NCI-H748 (cell line): ENCODE measurements around the gene LGR6.
"Not testable (repeated sequence)": the region's sequence is repeated elsewhere in the genome, so short reads cannot be mapped to it uniquely, and the experiment has no call there.

Experiments used
- DNase-seq: peaks from one replicate; lab custom pipeline; 2025; ENCODE audit not compliant: unreplicated experiment; lab: John Stamatoyannopoulos, UW

LGR6 gene

DNA sequence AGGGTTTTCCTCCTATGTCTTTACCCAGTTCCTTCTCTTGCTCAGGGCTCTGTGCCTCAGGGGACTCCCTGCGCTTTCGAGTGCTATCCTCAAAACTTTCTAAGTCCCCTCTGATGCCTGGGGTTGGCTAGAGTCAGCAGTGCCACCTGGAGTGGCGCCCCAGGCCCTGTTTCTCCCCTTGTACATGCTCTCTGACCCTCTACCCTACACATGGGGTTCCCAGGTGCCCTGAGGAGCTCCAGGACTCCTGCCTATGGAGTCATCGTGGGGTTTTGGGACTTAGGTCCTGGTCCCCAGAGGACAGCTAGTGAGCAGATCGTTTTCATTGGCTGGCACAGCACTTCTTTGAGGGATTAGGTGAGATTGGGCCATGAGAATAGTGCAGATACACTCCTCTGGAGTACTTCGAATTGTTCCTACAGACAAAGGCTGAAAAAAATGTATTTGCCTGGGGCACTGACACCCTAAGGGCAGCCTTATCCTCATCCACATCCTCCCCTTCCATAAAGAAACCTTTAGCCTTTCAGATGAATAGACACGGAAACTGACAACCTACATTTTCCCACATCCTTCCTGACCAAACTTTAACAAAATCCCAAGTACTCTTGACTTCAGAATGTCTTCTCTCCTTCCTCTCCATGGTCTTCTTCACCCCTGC, 41.5 kb downstream of the LGR6 start:
- DNase-seq, result no peak

DNA sequence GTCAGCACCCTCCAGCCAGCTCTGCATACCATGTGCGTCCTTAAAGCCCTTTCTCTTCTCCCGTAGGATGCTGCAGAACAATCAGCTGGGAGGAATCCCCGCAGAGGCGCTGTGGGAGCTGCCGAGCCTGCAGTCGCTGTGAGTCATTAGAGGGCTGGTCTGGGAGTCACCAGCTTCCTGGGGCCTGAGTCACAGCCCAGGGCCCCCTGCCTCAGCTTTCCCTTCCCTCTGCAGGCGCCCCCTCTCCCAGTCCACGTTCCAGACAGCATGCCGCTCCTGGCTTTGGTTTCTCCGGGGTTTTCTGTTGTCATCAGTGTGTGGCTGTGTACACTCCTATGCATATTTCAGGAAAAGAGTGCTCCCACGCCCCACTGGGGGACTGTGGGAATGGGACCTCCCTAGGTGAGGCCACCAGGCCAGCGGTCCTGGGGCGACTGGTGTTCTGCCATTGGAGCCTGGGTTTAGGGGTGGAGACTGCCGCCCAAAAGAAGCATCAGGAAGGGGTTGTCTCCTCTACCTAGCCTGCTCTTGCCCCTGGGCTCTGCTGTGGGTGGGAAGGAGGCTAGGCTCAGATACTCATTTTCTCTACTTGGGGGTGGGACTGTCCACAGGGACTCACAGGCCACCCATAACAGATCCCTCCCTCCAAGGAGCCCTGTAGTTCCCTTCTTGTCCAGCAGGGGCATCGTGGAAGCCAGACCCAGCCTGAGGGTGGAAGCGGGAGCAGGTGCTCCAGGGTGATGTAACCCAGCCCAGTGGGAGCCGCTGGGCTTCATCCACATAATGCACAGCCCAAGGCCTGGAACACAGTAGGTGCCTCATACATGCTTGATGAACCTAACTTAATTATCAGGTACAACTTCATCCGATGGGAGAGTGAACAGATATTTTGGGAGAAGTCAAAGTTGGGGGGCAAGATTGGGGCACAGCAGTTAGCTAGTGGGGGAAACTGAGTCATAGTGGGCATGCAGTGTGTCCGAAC, 42.5 kb downstream of the LGR6 start:
- peak; percentile 56 for DNase-seq

DNA sequence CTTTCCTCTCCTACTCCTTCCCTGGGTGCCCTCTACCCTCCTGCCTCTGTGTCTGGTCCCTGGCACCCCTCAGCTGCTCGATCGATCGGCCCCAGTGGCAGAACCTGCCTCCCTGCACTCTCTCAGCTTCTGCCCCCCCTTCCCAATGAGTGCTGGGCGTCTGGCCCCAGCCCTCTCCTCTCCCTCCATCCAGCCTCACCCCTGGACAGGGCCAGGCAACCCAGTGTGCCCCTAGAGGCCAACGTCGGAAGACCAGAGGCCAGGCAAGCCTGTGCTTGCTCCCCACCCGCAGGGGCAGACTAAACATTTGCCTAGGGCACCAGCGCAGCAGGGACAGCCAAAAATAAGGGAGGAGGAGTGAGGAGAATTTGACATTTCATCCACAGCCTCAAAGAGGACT, 43.5 kb downstream of the LGR6 start:
- DNase-seq, result peak; percentile 48

DNA sequence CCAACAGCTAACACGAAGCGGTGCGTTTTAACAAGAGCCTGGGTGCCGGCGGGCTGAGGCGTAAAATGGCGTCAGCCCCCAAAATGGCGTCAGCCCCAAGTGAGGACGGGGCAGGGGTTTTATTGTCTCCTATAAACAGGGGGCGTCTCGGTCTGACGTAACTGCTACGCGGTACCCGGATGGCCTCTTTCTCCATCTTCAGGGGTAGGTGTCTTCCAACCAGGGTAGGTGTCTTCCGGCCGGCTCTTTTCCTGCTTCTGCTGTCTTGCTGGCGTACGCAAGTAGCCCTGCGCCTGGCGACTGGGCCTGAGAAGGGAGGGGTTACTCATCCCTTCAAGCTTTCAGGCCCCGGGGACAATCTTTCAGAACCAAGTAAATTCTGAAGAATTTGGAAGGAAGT, 45.3 kb downstream of the LGR6 start:
- no peak for DNase-seq

DNA sequence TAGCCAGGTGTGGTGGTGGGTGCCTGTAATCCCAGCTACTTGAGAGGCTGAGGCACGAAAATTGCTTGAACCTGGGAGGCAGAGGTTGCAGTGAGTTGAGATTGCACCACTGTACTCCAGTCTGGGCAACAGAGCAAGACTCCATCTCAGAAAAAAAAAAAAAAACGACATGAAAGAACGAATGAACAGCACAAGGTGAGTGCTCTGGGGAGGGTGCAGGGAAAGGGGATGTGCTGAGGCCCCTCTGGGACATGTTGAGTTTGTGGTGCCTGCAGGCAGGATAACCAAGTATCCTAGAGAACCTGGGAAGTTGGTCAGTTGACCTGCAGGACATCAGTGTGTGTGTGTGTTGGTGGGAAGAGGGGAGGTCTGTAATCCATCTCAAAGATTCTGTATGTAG, 46.6 kb downstream of the LGR6 start:
- DNase-seq, result not testable (repeated sequence)

DNA sequence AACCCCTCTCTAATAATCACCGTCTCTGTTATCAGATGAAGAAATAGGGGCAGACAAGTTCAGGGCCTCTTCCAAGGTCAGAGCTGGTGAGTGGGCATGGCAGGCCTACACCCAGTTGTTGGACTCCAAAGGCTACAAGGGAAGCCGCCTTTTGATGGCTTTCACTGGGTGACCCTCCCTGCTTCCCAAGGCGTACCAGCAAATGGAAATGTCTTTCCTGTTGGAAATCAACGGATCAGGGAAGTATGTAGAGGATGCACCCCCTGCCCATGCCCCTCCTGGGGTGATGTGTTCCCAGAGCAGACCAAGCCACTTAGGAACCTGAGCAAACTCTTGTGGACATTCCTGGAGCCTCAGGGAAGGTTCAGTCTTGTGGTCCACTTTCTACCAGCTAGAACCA, 47.4 kb downstream of the LGR6 start:
- no peak for DNase-seq

DNA sequence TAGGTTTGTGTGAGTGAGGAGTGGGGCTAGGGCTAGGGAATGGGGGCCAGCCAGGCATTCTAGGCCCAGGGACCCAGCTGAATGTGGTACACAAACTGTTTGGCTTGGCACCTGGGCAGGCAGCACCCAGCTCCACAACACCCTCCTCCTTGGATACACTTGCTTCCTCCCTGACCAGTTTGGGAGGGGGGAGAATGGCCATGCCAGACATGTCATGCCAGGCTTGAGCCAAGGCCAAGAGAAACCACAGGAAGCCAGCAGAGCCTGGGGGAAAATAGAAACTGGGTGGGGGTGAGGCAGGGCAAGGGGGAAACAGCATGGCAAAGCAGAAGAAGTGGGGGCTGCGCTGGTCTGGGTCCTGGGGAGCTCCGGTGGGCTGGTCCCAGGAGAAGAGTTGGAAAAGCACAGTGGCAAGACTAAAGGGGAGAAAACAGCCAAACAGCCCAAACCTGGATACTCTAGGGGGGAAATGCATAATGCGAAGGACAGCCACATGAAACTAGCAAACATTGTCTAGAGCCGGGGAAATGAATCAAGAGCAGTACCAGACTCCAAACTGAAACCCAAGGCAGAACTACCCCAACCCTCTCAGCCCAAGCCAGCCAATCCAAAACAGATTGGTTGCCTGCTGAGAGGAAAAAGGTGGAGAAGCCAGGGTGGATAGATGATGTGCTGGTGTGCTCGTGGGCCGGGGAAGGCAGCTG, 47.9 kb downstream of the LGR6 start:
- no peak for DNase-seq

DNA sequence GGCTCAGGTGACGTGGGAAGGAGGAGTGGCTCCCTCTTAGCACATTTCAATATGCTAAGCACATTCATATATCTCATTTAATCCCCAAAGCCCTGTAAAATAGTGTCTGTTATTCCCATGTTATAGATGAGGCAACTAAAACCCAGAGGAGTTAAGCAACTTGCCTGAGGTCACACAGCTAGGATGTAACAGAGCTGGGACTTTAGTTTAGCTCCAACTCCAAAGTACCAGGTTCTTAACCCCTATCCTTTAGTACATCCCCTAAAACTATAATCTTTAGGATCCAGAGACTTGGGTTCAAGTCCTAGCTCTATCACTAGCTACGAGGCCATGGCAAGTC, 48.5 kb downstream of the LGR6 start:
- DNase-seq, result no peak

DNA sequence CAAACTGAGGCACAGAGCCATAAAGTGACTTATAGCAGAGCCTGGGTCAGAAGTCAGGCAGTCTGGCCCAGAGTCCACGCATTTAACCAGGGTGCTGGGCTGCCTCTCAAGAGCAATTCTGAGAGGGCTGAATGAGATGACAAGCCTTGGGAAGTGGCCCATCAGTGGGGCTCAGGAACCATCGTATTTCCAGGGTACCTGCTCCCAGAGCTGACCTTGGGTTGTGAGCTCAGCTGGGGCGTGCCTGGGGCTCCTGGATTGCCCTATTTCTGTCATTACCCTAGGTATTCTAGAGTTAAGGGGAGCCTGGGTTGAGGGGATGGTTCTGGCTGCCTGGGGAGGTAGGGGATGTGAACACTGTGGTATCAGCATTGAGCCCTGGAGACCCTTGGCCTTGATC, 49.4 kb downstream of the LGR6 start:
- no peak for DNase-seq

DNA sequence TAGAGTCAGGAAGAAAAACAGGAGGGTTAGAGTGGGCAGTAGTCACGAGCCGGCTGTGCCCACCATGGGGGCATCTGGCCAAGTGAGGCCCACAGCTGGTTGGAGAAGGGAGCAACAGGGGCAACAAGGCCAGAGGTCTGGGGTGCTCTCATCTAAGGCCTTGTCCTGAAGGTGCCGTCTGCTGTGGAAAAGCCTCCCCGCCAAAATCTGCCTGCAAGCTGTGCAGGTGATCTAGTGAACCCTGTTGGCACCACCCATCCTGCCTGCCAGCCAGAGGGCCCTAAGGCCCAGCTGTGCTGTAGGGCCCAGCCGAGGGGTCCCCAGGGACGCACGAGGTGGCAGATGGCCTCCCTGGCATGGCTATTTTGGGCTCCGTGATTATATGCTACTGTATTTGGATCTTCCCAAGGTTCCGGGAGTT, 51.3 kb downstream of the LGR6 start:
- DNase-seq, result no peak

DNA sequence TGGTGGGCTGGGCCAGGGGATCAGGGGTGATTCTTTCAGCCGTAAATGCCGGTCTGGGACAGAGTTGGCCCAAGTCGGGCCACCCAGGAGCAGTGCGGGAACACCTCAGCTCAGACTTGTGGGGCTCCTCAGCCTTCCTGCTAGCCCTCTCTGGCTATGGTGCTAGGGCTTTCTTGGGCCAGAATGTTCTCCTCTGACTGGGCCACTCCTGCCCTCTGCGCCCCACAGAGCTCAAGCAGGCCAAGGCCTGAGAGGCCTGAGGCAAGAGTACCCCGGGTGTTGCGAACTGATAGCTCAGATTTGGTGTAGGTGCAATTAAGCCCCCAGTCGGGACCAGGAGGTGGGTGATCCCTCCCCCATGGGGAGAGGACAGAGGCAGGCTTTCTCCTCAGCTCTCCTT, 51.8 kb downstream of the LGR6 start:
- no peak for DNase-seq

DNA sequence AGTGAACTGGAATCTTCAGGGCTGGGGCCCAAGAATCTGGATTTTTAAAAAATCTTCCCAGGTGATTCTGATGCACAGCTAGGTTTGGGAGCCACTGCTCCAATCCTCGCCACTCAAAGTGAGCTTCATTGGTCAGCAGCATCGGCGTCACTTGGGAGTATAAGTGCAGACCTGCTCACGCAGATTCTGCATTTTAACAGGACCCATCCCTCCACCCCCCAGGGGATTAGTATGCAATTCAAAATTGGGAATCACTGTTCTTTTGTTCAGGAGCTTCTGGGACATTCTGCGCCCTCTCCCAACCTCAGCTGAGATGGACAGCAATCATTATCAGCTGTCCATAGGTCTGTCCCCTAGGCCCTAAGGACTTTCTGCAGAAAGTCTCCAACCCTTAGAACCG, 53.5 kb downstream of the LGR6 start:
- DNase-seq, result no peak

DNA sequence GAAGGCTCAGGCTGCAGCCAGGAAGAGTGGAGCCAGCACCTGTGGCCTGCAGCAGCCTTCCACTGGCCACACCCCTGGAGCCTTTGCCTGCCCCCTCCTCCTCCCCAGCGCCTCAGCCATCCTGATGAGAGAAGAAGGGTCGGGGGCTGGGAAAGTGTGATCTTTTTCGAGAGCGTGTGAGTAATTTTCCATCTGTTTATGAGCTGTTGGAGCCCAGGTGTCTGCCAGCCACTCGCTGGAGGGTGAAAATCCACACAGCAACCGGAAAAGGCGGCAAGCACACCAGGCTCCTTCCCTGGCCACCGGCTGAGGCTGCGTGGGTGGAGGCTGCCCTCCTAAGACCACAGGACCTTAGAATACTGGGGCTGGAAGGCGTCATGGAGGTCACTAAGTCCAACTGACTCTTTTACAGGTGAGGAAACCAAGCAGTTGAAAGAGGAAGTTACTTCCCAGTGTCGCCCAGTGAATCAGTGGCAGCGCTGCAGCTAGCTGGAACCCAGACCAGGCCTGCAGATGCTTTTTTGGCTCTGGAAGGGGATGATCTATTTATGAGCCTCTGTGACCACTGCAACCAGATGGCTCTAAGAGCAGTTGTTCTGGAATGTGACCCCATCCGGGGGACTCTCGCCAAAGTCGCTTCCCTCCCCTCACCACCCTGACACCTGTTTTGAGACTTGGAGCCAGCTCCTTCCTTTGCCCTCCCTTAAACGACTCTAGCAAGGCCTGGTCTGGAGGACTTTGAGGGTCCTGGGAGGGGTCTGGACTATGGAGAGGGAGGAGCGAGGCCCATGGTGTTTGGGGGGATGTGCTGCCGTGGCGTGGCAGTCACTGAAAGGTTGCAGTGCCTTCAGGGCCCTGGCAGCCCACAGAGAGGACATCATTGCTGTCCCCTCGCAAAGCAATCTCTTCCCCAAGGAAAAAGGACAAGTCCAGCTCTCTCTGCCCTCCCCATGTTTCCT, 54.5 kb downstream of the LGR6 start:
- peak; percentile 5 for DNase-seq

DNA sequence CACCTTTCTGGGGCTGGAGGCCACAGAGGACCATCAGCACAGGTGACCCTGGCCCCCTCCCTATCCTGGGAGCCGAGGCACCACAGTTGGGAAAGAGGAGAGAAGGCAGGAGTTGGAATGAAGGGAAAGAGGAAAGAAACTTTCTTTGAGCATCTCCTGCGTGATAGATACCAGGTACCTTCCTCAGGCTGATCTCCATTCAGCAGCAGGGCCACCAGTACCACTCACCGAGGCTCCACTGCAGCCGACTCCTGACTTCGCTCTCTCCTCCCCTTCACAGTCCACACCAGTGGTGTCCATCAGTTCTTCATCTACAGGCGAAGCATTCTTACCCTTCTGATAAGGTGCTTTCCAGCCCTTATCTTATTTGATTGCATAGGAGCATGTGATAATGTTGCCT, 55.3 kb downstream of the LGR6 start:
- no peak for DNase-seq

DNA sequence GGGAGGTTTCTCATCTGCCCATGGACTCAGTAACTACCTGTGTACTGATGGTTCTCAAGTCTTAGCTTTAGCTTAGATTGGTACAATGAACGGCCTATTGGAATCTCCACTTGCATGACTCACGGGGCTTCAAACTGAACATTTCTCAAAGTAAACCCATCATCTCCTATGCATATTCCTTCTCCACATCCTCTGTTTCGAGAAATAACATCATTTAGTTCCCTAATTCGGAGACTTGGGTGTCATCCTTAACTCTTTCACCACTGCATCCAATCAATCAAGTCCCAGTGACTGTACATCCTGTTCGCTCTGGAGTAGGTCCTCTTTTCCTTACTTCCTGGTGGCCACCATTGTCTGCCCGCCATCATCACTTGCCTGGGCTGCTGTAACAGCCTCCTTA, 55.8 kb downstream of the LGR6 start:
- DNase-seq, result no peak

DNA sequence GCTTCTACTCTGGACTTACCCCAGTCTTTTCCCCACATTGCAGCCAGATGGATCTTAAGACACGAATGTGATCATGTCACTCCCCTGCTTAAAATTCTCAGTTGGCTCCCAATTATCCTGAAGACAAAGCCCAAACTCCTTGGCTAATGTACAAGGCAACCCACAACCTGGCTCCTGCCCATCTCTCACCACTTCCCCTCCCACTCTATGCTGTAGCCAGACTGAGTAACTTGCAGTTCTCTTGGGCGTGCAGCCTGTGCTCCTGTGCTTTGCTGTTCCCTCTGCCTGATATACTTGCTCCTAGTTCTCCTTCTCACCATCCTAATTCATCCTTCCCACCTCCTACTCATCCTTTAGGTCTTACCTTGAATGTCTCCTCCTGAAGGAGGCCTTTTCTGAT, 56.2 kb downstream of the LGR6 start:
- DNase-seq, result no peak

DNA sequence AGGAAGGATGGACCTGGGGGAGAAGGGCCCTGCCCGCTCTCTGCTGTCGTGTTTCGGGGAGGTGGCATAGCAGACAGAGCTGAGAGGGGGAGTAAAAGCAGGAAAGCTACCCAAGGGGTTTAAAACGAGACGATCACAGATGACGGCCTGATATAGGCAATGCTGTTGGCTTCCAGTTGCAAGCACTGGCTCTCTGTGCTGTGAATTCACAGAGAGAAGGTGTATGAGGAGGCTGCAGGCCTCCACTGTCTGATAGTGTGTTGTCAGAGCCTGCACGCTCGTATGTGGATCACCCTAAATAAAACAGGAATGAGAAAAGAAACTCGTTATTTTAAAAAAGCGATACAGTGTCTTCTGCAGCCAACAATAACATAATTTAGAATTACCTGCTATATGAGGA, 57.4 kb downstream of the LGR6 start:
- DNase-seq, result no peak

DNA sequence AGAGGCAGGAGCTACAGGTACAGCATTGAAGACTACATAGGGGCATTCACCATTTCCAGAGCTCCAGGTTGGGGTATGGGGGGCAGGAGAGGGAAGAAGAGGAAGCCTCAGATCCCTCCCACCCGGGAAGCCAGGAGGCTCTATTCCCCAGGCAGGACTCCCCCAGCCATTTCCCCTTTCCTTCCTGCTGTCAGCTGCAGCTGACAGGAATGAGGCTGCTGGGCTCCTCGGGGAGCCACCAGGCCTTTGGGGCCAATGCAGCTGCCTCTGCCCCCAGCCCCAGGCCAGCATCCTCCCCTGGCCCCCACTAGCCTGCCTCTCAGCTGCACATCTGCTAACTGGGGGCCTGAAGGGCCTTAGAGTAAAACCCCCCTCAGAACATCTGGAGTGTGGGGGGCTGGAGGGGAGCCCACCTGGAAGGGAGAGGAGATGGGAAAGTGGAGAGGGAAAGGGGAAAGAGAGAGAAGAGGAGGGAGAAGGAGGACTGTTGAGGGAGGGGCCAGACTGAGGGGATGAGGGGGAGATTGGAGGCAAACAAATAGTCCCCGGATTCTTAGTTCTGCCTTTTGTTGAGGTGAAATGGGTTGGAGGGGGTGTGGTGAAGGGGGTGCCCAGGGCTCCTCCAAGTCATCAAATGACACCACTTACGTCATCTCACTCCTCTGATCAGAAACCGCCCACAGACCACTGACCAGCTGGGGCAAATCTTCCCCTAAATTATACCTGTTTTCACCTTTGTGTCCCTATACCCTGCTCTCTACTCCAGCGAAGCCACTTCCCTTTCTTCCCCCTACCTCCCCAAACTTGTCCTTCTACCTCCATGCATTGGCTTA, 58.0 kb downstream of the LGR6 start:
- no peak for DNase-seq

DNA sequence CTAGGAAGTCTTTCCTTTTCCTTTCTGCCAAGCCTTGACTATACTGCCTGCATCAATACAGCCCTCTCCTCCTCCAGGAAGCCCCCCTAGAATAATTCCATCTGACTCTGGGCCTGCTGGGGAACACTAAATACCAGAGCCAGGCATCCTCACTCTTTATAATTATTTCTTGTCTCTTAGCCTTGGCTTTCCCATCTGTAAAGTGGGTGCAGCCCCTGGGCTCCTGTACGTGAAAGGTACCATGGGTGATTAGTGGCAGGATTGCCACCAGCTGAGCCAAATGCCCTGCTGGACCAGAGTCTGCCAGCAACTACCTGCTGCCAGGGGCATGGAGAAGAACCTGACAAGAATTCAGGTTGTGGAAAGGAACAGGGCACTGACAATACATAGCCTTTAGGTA, 58.7 kb downstream of the LGR6 start:
- DNase-seq, result no peak
